Neural cell (in vitro differentiated cells): Measurements from ENCODE around the gene B9D1.
A peak's percentile ranks its signal among the peaks of the same experiment; 100 is the strongest.

Experiments used
- EP300 ChIP-seq: fragments of 450-650 bp; conservative IDR thresholded peaks from 2 replicates; pipeline ENCODE4 v1.6.1; 2014; ENCODE audit warnings: antibody characterized with exemption, mild to moderate bottlenecking, moderate library complexity; ENCODE audit not compliant: poor library complexity, severe bottlenecking
- EZH2 ChIP-seq: fragments of 200-600, 300-800 bp; shearing (Covaris generic), sonication (generic); IDR thresholded peaks from 2 replicates; pipeline ENCODE4 v1.6.1; 2014; ENCODE audit warnings: antibody characterized with exemption, low read length, borderline replicate concordance, mild to moderate bottlenecking; ENCODE audit not compliant: insufficient read depth, poor library complexity, severe bottlenecking
- POLR2AphosphoS5 ChIP-seq: IDR thresholded peaks from 2 replicates; pipeline ENCODE4 v1.6.1; 2012
- RAD21 ChIP-seq: fragments of 450-650 bp; conservative IDR thresholded peaks from 2 replicates; pipeline ENCODE4 v1.6.1; 2014; ENCODE audit warnings: antibody characterized with exemption, mild to moderate bottlenecking, moderate library complexity
- SMC3 ChIP-seq: fragments of 450-650 bp; conservative IDR thresholded peaks from 2 replicates; pipeline ENCODE4 v1.6.1; 2014; ENCODE audit warnings: antibody characterized with exemption, mild to moderate bottlenecking, moderate library complexity; ENCODE audit not compliant: poor library complexity
- TAF1 ChIP-seq: IDR thresholded peaks from 2 replicates; pipeline ENCODE4 v1.6.1; 2012; ENCODE audit warnings: low read depth
- TF ChIP-seq, protein P1 (sequence below): fragments of 450-650 bp; IDR thresholded peaks from 2 replicates; pipeline ENCODE4 v1.5.1; 2014; ENCODE audit warnings: antibody characterized with exemption, mild to moderate bottlenecking, moderate library complexity; ENCODE audit not compliant: poor library complexity, severe bottlenecking
- TF ChIP-seq, protein P2 (sequence below): IDR thresholded peaks from 2 replicates; pipeline ENCODE4 v1.6.1; 2012; ENCODE audit warnings: borderline replicate concordance

DNA sequence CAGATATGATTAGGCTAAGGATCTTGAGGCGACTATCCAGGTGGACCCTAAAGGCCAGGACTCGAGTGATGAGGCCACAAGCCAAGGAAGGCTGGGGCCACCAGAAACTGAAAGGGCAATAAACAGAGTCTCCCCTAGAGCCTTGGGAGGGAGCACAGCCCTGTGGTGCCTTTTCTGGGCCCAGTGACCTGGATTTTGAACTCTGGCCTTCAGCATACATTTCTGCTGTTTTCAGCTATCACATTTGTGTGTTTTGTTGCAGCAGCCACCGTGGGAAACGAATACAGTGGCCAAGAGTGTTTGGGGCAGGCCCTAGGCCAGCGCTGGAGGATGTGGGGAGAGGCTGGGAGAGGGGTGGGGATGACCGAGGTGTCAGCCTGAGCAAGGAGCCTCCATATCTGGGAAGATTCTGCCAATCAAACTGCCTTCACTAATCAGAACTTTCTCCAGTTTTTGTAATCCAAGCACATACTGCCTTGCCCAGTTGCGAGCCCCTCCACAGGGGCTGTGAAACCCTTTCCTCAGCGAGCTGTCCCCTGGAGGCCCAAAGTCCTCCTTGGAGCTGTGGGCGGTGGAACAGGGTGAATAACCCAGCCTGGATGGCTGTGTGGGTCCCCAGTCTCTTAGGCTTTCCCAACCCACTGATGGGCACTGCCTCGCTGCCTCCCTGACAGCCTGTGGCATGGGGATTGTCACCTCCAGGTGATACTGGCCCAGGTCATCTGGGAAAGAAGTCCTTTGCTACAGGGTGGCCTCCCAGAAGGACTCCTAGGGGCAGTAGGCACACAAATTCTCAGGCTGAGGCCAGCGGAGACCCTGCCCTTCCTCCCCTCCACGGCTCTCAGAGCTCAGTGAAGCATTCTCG, 16.8 kb downstream of the B9D1 start:
- TF ChIP-seq RAD21 (no peak), EZH2 (no peak), SMC3 (no peak), EP300 (no peak), POLR2AphosphoS5 (peak; percentile 4), TAF1 (no peak)
- TF ChIP-seq, protein P1, sequence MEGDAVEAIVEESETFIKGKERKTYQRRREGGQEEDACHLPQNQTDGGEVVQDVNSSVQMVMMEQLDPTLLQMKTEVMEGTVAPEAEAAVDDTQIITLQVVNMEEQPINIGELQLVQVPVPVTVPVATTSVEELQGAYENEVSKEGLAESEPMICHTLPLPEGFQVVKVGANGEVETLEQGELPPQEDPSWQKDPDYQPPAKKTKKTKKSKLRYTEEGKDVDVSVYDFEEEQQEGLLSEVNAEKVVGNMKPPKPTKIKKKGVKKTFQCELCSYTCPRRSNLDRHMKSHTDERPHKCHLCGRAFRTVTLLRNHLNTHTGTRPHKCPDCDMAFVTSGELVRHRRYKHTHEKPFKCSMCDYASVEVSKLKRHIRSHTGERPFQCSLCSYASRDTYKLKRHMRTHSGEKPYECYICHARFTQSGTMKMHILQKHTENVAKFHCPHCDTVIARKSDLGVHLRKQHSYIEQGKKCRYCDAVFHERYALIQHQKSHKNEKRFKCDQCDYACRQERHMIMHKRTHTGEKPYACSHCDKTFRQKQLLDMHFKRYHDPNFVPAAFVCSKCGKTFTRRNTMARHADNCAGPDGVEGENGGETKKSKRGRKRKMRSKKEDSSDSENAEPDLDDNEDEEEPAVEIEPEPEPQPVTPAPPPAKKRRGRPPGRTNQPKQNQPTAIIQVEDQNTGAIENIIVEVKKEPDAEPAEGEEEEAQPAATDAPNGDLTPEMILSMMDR = no peak
- TF ChIP-seq, protein P2, sequence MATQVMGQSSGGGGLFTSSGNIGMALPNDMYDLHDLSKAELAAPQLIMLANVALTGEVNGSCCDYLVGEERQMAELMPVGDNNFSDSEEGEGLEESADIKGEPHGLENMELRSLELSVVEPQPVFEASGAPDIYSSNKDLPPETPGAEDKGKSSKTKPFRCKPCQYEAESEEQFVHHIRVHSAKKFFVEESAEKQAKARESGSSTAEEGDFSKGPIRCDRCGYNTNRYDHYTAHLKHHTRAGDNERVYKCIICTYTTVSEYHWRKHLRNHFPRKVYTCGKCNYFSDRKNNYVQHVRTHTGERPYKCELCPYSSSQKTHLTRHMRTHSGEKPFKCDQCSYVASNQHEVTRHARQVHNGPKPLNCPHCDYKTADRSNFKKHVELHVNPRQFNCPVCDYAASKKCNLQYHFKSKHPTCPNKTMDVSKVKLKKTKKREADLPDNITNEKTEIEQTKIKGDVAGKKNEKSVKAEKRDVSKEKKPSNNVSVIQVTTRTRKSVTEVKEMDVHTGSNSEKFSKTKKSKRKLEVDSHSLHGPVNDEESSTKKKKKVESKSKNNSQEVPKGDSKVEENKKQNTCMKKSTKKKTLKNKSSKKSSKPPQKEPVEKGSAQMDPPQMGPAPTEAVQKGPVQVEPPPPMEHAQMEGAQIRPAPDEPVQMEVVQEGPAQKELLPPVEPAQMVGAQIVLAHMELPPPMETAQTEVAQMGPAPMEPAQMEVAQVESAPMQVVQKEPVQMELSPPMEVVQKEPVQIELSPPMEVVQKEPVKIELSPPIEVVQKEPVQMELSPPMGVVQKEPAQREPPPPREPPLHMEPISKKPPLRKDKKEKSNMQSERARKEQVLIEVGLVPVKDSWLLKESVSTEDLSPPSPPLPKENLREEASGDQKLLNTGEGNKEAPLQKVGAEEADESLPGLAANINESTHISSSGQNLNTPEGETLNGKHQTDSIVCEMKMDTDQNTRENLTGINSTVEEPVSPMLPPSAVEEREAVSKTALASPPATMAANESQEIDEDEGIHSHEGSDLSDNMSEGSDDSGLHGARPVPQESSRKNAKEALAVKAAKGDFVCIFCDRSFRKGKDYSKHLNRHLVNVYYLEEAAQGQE = no peak
